ENCODE measurements around the gene KIAA0319L.

- TF ChIP-seq CTCF (IDR thresholded peaks at IDR 0.05) = no peak
- no peak for TF ChIP-seq POLR2A (IDR thresholded peaks at IDR 0.05)
These were observed 158.5 kb downstream of the KIAA0319L start for GRCh38 chr1:35398739-35399138.
